ENCODE results near the gene SFSWAP. TPM values are rescaled to one million over a fixed set of nuclear protein-coding genes. Genes with fewer than 3 reads are reported as not detected.
A peak's percentile ranks its signal among the peaks of the same experiment; 100 is the strongest.

Gene SFSWAP
- total and polyA plus RNA-seq, 2 of the 13 experiments (the other 11 are each of a cell fraction or from before 2014, with no cell fraction given) = 17.1 to 27.7 TPM

DNA sequence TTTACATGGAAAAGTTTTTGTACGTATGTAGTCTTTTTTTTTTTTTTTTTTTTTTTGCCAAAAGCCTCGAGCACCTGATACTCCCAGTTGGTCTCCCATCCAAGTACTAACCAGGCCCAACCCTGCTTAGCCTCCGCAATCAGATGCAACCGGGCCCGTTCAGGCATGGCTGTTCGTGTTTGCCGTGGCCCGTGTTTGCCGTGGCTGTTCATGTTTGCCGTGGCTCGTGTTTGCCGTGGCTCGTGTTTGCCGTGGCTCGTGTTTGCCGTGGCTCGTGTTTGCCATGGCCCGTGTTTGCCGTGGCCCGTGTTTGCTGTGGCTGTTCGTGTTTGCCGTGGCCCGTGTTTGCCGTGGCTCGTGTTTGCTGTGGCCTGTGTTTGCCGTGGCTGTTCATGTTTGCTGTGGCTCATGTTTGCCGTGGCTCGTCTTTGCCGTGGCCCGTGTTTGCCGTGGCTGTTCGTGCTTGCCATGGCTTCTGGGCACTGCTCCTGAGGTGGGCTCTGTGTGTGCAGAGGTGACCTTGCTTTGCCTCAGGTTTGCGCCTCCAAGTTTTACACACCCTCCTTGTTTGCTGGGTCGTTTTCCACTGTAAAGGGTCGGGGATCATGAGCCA is 90.5 kb downstream of the SFSWAP start:
- no peaks in the 10 kb centered on the region for H3K27me3 ChIP-seq (ENCODE audit: control insufficient read depth in 1 of 2, insufficient read depth in 2 of 2, low read length in 2 of 2)
- H3K4me2 ChIP-seq (ENCODE audit: low read depth, low read length) = no peak overlapping the region
- WGBS (ENCODE audit: low lambda C conversion rate) = 84% methylated on average over 26 of the region's 35 CpGs
- no peaks in the 10 kb centered on the region for H3K9me3 ChIP-seq (ENCODE audit: low read length)
- H3K4me3 ChIP-seq (replicated peaks in 1 of 3; ENCODE audit: insufficient read depth in 1 of 3, low read depth in 2 of 3, low read length in 3 of 3) = no peak overlapping the region
- no peak for DNase-seq (ENCODE audit: low spot score)
- H3K9ac ChIP-seq (ENCODE audit: insufficient read depth, low read depth, low read length) = no peak overlapping the region
- H4K20me1 ChIP-seq (ENCODE audit: insufficient read depth, low read length) = no peaks in the 10 kb centered on the region
- peaks cover 9 to 29% of the 10 kb centered on the region in 2 experiments; a peak in 4 of 5 replicates for H3K36me3 ChIP-seq (replicated peaks in 1 of 2; ENCODE audit: control insufficient read depth in 1 of 2, insufficient read depth in 2 of 2, low read length in 2 of 2)
- in situ Hi-C loops (cut with HindIII; ENCODE audit: extremely low pct_ligation_motif_present, low pct_unique_long_range_greater_than_20kb) = no loop called here
- POLR2A ChIA-PET = no interaction called here
- intact Hi-C loops (cut with micrococcal nuclease; ENCODE audit: unreplicated experiment) = no loop called here
- no peak overlapping the region for H3K27ac ChIP-seq (ENCODE audit: extremely low read length, insufficient read depth, low read length)
- CTCF ChIA-PET (ENCODE audit: low intra/inter-chr PET ratio, low total read pairs) = no interaction called here
- H3K4me1 ChIP-seq (ENCODE audit: insufficient read depth, low read length) = no peaks in the 10 kb centered on the region
- H2AFZ ChIP-seq (ENCODE audit: low read length) = no peak overlapping the region
- no peak for ATAC-seq
- no peak for FAIRE-seq
- TSS peak; percentile 37 for BruUV-seq (replicated peaks)
- no peaks in the 10 kb centered on the region for H3K79me2 ChIP-seq (ENCODE audit: insufficient read depth, low read length)
- TF ChIP-seq AGO2 (optimal IDR thresholded peaks at IDR 0.05; ENCODE audit: low read depth, low read length) = peak; percentile 33
- no peak for TF ChIP-seq HNRNPLL (IDR thresholded peaks at IDR 0.05; ENCODE audit: low read depth, low read length, poor library complexity, severe bottlenecking)

DNA sequence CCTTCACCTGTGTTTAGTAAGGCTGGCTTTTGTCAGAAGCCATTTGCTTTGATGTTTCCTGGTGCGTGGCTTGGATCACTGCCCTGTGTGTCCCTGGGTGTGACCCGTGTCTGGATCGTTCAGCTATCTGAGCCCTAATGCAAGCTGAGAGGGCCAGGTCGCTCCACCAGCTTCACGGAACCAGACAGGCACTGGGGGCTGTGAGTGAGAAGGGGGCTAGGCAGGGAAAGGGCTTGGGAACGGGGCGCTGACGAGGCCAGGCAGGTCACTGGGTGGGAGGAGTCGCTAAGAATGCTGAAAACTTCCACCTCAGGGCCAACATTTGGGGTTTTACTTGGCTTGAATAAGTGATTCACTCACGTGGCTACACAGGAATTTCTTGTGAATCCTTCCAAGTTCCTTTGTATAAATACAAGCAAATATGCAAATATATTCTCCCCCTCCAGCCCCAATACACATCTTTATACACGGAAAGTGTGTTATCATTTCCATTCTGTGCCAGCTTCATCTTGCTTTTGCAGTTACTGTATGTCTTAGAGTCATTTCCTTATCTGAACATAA is 93.2 kb downstream of the SFSWAP start:
- Histone ChIP-seq H3K9me3 (ENCODE audit: low read length) (no peaks in the 10 kb centered on the region), H3K27me3 (ENCODE audit: control insufficient read depth in 1 of 2, insufficient read depth in 2 of 2, low read length in 2 of 2) (no peaks in the 10 kb centered on the region), H2AFZ (ENCODE audit: low read length) (no peak overlapping the region), H4K20me1 (ENCODE audit: insufficient read depth, low read length) (no peaks in the 10 kb centered on the region), H3K4me3 (replicated peaks in 1 of 3; ENCODE audit: insufficient read depth in 1 of 3, low read depth in 2 of 3, low read length in 3 of 3) (no peak overlapping the region), H3K4me2 (ENCODE audit: low read depth, low read length) (no peak overlapping the region), H3K9ac (ENCODE audit: insufficient read depth, low read depth, low read length) (no peak overlapping the region), H3K79me2 (ENCODE audit: insufficient read depth, low read length) (no peaks in the 10 kb centered on the region), H3K4me1 (ENCODE audit: insufficient read depth, low read length) (no peaks in the 10 kb centered on the region), H3K27ac (ENCODE audit: extremely low read length, insufficient read depth, low read length) (no peak overlapping the region), H3K36me3 (replicated peaks in 1 of 2; ENCODE audit: control insufficient read depth in 1 of 2, insufficient read depth in 2 of 2, low read length in 2 of 2) (peaks cover 2 to 10% of the 10 kb centered on the region in 2 experiments; a peak in 3 of 5 replicates)
- FAIRE-seq = no peak
- ChIA-PET POLR2A (no interaction called here), CTCF (ENCODE audit: low intra/inter-chr PET ratio, low total read pairs) (no interaction called here)
- 71% methylated on average over 11 of the region's 11 CpGs for WGBS (ENCODE audit: low lambda C conversion rate)
- intact Hi-C loops (cut with micrococcal nuclease; ENCODE audit: unreplicated experiment) (no loop called here), in situ Hi-C loops (cut with HindIII; ENCODE audit: extremely low pct_ligation_motif_present, low pct_unique_long_range_greater_than_20kb) (no loop called here)
- no peak for DNase-seq (ENCODE audit: low spot score)
- ATAC-seq = no peak
- TF ChIP-seq SPEN (CRISPR knock-in tag; IDR thresholded peaks at IDR 0.05; ENCODE audit: low read depth) (no peak), ZNF510 (CRISPR knock-in tag; IDR thresholded peaks at IDR 0.05; ENCODE audit: low read depth) (no peak), PHF20 (CRISPR knock-in tag; IDR thresholded peaks at IDR 0.05) (no peak), FOXP1 (IDR thresholded peaks at IDR 0.05) (no peak), FOXP1 (CRISPR knock-in tag; IDR thresholded peaks at IDR 0.05) (no peak), MIXL1 (CRISPR knock-in tag; IDR thresholded peaks at IDR 0.05) (no peak), SOX5 (CRISPR knock-in tag; IDR thresholded peaks at IDR 0.05; ENCODE audit: borderline replicate concordance) (no peak), HOXA5 (CRISPR knock-in tag; IDR thresholded peaks at IDR 0.05) (no peak)
- TF ChIP-seq, protein P1, sequence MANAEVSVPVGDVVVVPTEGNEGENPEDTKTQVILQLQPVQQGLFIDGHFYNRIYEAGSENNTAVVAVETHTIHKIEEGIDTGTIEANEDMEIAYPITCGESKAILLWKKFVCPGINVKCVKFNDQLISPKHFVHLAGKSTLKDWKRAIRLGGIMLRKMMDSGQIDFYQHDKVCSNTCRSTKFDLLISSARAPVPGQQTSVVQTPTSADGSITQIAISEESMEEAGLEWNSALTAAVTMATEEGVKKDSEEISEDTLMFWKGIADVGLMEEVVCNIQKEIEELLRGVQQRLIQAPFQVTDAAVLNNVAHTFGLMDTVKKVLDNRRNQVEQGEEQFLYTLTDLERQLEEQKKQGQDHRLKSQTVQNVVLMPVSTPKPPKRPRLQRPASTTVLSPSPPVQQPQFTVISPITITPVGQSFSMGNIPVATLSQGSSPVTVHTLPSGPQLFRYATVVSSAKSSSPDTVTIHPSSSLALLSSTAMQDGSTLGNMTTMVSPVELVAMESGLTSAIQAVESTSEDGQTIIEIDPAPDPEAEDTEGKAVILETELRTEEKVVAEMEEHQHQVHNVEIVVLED (CRISPR knock-in tag; IDR thresholded peaks at IDR 0.05; ENCODE audit: borderline replicate concordance) = no peak
- BruUV-seq (replicated peaks) = no TSS peak
